CD4-positive, alpha-beta memory T cell (primary cell): Measurements from ENCODE around the gene ARID3A. TPM values are rescaled to one million over a fixed set of nuclear protein-coding genes. Genes with fewer than 3 reads are reported as not detected.
"Not testable (repeated sequence)": the region's sequence is repeated elsewhere in the genome, so short reads cannot be mapped to it uniquely, and the experiment has no call there.

Experiments used
- CTCF ChIA-PET: fragments of 350-600 bp; sonication (Branson Sonifier 250); formaldehyde crosslinking; loops from one replicate; lab custom pipeline; 2021; ENCODE audit warnings: inconsistent platforms; ENCODE audit not compliant: partially characterized antibody; lab: Charles Lee
- POLR2A ChIA-PET: fragments of 350-600 bp; sonication (Branson Sonifier 250); formaldehyde crosslinking; loops from one replicate; lab custom pipeline; 2021; ENCODE audit not compliant: partially characterized antibody; lab: Charles Lee
- DNase-seq, 5 donors: peaks; one replicate each; pipeline versions ENCODE4 v3.0.0 to v3.0.0-alpha.2; 2020 to 2022; ENCODE audit warnings: mixed read lengths in 1 of 5
- H3K27ac ChIP-seq: one replicate; pipeline ENCODE4 v1.7.0; 2013; ENCODE audit warnings: low read depth, low read length
- H3K27me3 ChIP-seq: 2 replicates; pipeline ENCODE4 v1.7.0; 2013; ENCODE audit warnings: mild to moderate bottlenecking, low read length, moderate library complexity; ENCODE audit not compliant: insufficient read depth
- H3K36me3 ChIP-seq: 2 replicates; pipeline ENCODE4 v1.7.0; 2013; ENCODE audit warnings: mild to moderate bottlenecking, low read length, moderate library complexity; ENCODE audit not compliant: insufficient read depth
- H3K4me1 ChIP-seq: 2 replicates; pipeline ENCODE4 v1.7.0; 2013; ENCODE audit warnings: mild to moderate bottlenecking, low read length, moderate library complexity; ENCODE audit not compliant: insufficient read depth
- H3K4me3 ChIP-seq, 2 donors: one replicate each; pipeline ENCODE4 v1.7.0; 2013; ENCODE audit warnings: low read length in 2 of 2, mild to moderate bottlenecking in 1 of 2
- H3K9me3 ChIP-seq, 2 donors: one replicate each; pipeline ENCODE4 v1.7.0; 2013; ENCODE audit warnings: low read length in 2 of 2, control low read depth in 1 of 2; ENCODE audit not compliant: control insufficient read depth in 1 of 2
- H3K27ac Mint-ChIP-seq, 7 donors: one replicate each; pipeline ENCODE4 v1.8.0; 2020 to 2021; ENCODE audit warnings: mixed read lengths in 7 of 7, mild to moderate bottlenecking in 6 of 7, inconsistent platforms in 3 of 7, moderate library complexity in 3 of 7
- H3K27me3 Mint-ChIP-seq, 2 donors: one replicate each; pipeline ENCODE4 v1.8.0; 2020 to 2021; ENCODE audit warnings: mixed read lengths in 2 of 2
- H3K36me3 Mint-ChIP-seq, 2 donors: one replicate each; pipeline ENCODE4 v1.8.0; 2020 to 2021; ENCODE audit warnings: mixed read lengths in 2 of 2, inconsistent platforms in 1 of 2, mild to moderate bottlenecking in 1 of 2
- H3K4me1 Mint-ChIP-seq, 4 donors: one replicate each; pipeline ENCODE4 v1.8.0; 2020 to 2021; ENCODE audit warnings: mixed read lengths in 4 of 4, mild to moderate bottlenecking in 1 of 4
- H3K4me3 Mint-ChIP-seq, 8 donors: one replicate each; pipeline ENCODE4 v1.8.0; 2020 to 2021; ENCODE audit warnings: mixed read lengths in 8 of 8, mild to moderate bottlenecking in 7 of 8, moderate library complexity in 6 of 8, inconsistent platforms in 3 of 8
- H3K9me3 Mint-ChIP-seq, 8 donors: one replicate each; pipeline ENCODE4 v1.8.0; 2020 to 2021; ENCODE audit warnings: mixed read lengths in 8 of 8, mild to moderate bottlenecking in 5 of 8, inconsistent platforms in 3 of 8, moderate library complexity in 1 of 8
- intact Hi-C: fragments of 100-400 bp; cut with micrococcal nuclease; formaldehyde crosslinking; loops from one replicate; pipeline ENCODE4 v1.15.1; 2023
- polyA plus RNA-seq, 2 donors: library from polyadenylated mRNA; unstranded; fragments of 300-500 nt; fragmentation: Illumina TruSeq; gene quantifications; one replicate each; pipeline ENCODE4 v1.2.3, GENCODE V29; 2021
- total RNA-seq, 2 experiments: library from RNA; stranded (reverse); gene quantifications; one replicate each; pipeline ENCODE4 v1.2.3, GENCODE V29; 2021

ARID3A gene
- total and polyA plus RNA-seq, 4 experiments from 2014 or later: 0.27 to 9.6 (median 5.2) TPM

GRCh38 chr19:953445-954271 lies 27.8 kb downstream of the ARID3A start:
- Histone ChIP-seq H3K4me3 (no peak overlapping the region), H3K9me3 (no peaks in the 10 kb centered on the region), H3K27me3 (no peaks in the 10 kb centered on the region), H3K4me1 (peaks cover 15% of the 10 kb centered on the region), H3K27ac (no peak overlapping the region), H3K36me3 (no peaks in the 10 kb centered on the region)
- H3K4me1 Mint-ChIP-seq: peaks cover 0 to 10% (median 3%) of the 10 kb centered on the region in 4 donors
- intact Hi-C loops: no loop called here
- peak in 1 of 5 donors; percentile 30 for DNase-seq
- peak overlapping the region in 6 of 8 donors; percentile 29 to 67 (median 42) for H3K4me3 Mint-ChIP-seq
- no peaks in the 10 kb centered on the region for H3K9me3 Mint-ChIP-seq
- peak overlapping the region in 1 of 7 donors; percentile 69 for H3K27ac Mint-ChIP-seq
- CTCF ChIA-PET: no interaction called here
- no peaks in the 10 kb centered on the region for H3K36me3 Mint-ChIP-seq
- H3K27me3 Mint-ChIP-seq: no peaks in the 10 kb centered on the region
- POLR2A ChIA-PET: interaction anchor here (1.6 kb wide), 1 partner anchor 21 kb away, joined by 3 read pairs; no protein-coding TSS in a partner anchor

- Mint-ChIP-seq H3K27me3 (no peaks in the 10 kb centered on the region), H3K4me3 (no peak overlapping the region), H3K27ac (no peak overlapping the region), H3K9me3 (no peaks in the 10 kb centered on the region), H3K4me1 (peaks cover 0 to 10% (median 3%) of the 10 kb centered on the region in 4 donors), H3K36me3 (no peaks in the 10 kb centered on the region)
- H3K4me3 ChIP-seq: no peak overlapping the region
- intact Hi-C loops: no loop called here
- H3K4me1 ChIP-seq: peaks cover 15% of the 10 kb centered on the region
- H3K9me3 ChIP-seq: no peaks in the 10 kb centered on the region
- POLR2A ChIA-PET: no interaction called here
- H3K27me3 ChIP-seq: no peaks in the 10 kb centered on the region
- CTCF ChIA-PET: no interaction called here
- H3K27ac ChIP-seq: no peak overlapping the region
- no peaks in the 10 kb centered on the region for H3K36me3 ChIP-seq
- peak in 1 of 5 donors; percentile 37 for DNase-seq
These were observed 28.4 kb downstream of the ARID3A start for GRCh38 chr19:954272-954671.

DNA sequence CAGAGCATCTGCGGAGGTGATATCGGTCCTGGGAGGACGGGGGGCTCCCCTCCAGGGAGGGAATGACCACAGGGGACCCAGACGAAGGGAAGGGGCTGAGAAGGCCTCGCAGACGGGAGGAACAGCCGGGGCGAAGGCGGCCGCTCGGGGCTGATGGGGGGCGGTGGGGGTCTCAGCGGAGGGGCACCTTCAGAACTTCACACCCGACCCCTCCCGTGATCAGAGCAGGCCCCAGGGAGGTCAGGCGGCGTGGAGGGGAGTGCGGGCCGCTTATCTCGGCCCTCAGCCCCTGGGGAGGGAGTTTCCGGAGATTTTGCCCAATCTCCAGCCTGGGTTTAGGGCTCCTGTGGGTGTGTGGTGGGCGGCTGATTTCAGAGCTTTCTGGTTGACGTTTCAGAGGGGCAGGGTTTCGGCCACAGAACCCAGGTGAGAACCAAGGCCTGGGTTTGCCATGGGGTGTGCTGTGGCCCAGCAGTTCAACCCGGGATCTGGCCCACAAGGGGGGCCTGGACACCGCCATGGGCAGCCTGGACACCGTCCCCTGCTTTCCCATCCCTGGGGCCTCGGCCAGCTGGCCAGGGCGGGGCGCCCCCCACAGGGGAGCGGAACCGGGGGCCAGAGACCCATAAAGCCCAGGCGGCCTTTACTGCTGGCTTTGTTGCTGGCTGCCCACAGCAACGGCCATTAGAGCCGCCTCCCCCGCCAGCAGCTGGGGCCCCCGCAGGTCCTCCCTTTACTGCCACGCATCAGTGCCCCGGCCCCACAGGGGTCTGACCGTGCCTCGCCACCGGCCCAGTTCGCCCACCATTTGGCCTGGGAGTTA lies 29.0 kb downstream of the ARID3A start:
- CTCF ChIA-PET: no interaction called here
- DNase-seq: peak in 1 of 5 donors; percentile 5
- no peak overlapping the region for H3K27ac Mint-ChIP-seq
- no peaks in the 10 kb centered on the region for H3K36me3 Mint-ChIP-seq
- Histone ChIP-seq H3K9me3 (no peaks in the 10 kb centered on the region), H3K27me3 (no peaks in the 10 kb centered on the region), H3K4me1 (peaks cover 15% of the 10 kb centered on the region), H3K36me3 (no peaks in the 10 kb centered on the region), H3K27ac (no peak overlapping the region), H3K4me3 (no peak overlapping the region)
- no peaks in the 10 kb centered on the region for H3K27me3 Mint-ChIP-seq
- H3K9me3 Mint-ChIP-seq: no peaks in the 10 kb centered on the region
- intact Hi-C loops: no loop called here
- H3K4me1 Mint-ChIP-seq: peaks cover 0 to 10% (median 3%) of the 10 kb centered on the region in 4 donors
- POLR2A ChIA-PET: no interaction called here
- no peak overlapping the region for H3K4me3 Mint-ChIP-seq

DNA sequence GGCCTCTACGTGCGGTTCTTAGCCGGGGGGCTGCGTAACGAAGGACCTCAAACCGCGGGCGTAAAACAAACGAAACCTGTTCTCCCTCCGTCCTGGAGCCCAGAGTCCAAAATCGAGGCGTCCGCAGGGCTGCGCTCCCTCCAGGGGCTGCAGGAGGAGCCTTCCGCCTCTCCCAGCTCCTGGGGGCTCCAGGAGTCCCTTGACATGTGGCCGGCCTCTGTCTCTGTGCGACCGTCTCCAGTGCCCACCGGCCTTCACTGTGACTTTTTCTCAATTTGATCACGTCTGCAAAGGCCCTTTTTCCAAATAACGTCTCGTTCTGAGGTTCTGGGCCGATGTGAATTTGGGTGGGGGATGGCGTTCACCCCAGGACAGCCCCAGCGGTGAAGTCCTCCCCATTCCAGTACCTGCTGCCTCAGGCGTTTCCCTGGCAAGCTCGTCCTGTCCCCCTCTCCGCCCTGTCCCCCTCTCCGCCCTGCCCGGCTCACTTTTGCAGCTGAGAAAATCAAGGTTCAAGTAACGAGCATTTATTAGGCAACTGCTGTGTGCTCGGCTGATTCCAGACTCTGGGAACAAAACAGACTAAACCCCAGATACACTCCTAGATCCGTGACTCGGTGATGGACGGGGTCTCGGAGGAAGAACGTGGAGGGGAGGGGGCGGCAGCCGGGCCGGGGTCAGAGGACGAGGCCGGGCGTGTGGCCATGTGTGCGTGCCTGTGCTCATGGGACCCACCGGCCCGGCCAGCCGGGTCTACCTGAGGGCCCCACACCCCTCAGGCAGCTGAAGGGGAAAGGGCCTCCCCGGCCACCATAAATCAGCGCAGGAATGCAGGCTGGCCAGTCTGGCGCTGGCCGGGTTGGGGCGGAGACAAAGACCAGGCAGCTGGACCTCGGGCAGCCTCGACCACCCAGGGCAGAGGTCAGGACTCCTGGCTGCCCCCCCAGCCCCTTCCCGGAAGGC lies 30.2 kb downstream of the ARID3A start:
- Mint-ChIP-seq H3K9me3 (no peaks in the 10 kb centered on the region), H3K27me3 (no peaks in the 10 kb centered on the region), H3K4me1 (peaks cover 0 to 10% (median under 1%) of the 10 kb centered on the region in 4 donors), H3K4me3 (no peak overlapping the region), H3K27ac (no peak overlapping the region), H3K36me3 (no peaks in the 10 kb centered on the region)
- CTCF ChIA-PET: interaction anchor here (0.5 kb wide), 1 partner anchor 344 kb away, joined by 3 read pairs; no protein-coding TSS in a partner anchor
- Histone ChIP-seq H3K4me1 (peaks cover 15% of the 10 kb centered on the region), H3K36me3 (no peaks in the 10 kb centered on the region), H3K4me3 (no peak overlapping the region), H3K27ac (no peak overlapping the region), H3K27me3 (no peaks in the 10 kb centered on the region), H3K9me3 (no peaks in the 10 kb centered on the region)
- POLR2A ChIA-PET: no interaction called here
- intact Hi-C loops: no loop called here
- peak in 1 of 5 donors; percentile 9 for DNase-seq

- intact Hi-C loops: no loop called here
- H3K27me3 ChIP-seq: no peaks in the 10 kb centered on the region
- no peak overlapping the region for H3K4me3 Mint-ChIP-seq
- ChIA-PET CTCF (interaction anchor here (0.5 kb wide), 1 partner anchor 344 kb away, joined by 3 read pairs; no protein-coding TSS in a partner anchor), POLR2A (no interaction called here)
- no peak overlapping the region for H3K27ac ChIP-seq
- no peak overlapping the region for H3K27ac Mint-ChIP-seq
- no peaks in the 10 kb centered on the region for H3K9me3 ChIP-seq
- H3K9me3 Mint-ChIP-seq: no peaks in the 10 kb centered on the region
- DNase-seq: peak in 1 of 5 donors; percentile 9
- no peak overlapping the region for H3K4me3 ChIP-seq
- peaks cover 0 to 4% (median under 1%) of the 10 kb centered on the region in 4 donors for H3K4me1 Mint-ChIP-seq
- no peaks in the 10 kb centered on the region for H3K36me3 ChIP-seq
- no peaks in the 10 kb centered on the region for H3K36me3 Mint-ChIP-seq
- H3K4me1 ChIP-seq: peaks cover 15% of the 10 kb centered on the region
- no peaks in the 10 kb centered on the region for H3K27me3 Mint-ChIP-seq
These were observed 31.1 kb downstream of the ARID3A start for GRCh38 chr19:956766-957440.

DNA sequence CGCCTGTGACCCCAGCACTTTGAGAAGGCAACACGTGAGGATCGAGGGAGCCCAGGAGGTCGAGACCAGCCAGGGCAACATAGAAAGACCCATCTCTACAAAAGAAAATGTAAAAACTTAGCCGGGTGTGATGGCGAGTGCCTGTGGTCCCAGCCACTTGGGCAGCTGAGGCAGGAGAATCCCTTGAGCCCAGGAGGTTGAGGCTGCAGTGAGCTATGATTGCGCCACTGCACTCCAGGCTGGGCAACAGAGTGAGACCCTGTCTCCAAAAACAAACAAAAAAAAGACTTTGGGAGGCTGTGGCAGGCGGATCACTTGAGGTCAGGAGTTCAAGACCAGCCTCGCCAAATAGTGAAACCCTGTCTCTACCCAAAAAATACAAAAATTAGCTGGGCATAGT lies 31.7 kb downstream of the ARID3A start:
- peak in 1 of 5 donors; percentile 1 for DNase-seq
- intact Hi-C loops, H3K27ac ChIP-seq, H3K4me3 ChIP-seq, H3K9me3 ChIP-seq, H3K4me3 Mint-ChIP-seq, H3K4me1 Mint-ChIP-seq, H3K36me3 ChIP-seq, H3K27me3 Mint-ChIP-seq, POLR2A ChIA-PET, H3K9me3 Mint-ChIP-seq, H3K27ac Mint-ChIP-seq, H3K27me3 ChIP-seq, H3K36me3 Mint-ChIP-seq: not testable (repeated sequence)
- CTCF ChIA-PET: interaction anchor here (0.7 kb wide), 1 partner anchor 236 kb away, joined by 4 read pairs; no protein-coding TSS in a partner anchor
- peaks cover 12% of the 10 kb centered on the region for H3K4me1 ChIP-seq
